Measurements from ENCODE around the gene UNC80.
"Not testable (repeated sequence)": the region's sequence is repeated elsewhere in the genome, so short reads cannot be mapped to it uniquely, and the experiment has no call there.

Gene UNC80

DNA sequence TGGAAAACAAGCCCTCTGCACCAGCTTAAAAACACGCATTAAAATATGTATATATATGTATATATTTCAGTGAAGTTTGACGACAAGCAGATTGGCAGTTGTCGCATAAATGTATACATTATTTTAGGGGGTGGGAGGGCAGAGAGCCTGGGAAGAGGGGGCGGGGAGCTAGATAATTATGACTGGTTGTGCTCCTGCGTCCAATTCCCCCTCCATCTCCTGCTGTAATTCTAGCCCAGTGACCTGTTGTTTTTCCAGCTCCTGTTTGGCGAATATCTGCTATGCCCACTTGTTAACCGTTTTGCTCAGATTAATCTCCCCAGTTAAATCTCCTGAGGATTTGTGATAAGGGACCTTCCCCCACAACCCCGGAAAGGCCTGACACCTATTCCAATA lies 656 bp downstream of the UNC80 start:
- H3K4me3 ChIP-seq (ENCODE audit: low read depth, low read length), result no peak overlapping the region
- TF ChIP-seq, protein P1, sequence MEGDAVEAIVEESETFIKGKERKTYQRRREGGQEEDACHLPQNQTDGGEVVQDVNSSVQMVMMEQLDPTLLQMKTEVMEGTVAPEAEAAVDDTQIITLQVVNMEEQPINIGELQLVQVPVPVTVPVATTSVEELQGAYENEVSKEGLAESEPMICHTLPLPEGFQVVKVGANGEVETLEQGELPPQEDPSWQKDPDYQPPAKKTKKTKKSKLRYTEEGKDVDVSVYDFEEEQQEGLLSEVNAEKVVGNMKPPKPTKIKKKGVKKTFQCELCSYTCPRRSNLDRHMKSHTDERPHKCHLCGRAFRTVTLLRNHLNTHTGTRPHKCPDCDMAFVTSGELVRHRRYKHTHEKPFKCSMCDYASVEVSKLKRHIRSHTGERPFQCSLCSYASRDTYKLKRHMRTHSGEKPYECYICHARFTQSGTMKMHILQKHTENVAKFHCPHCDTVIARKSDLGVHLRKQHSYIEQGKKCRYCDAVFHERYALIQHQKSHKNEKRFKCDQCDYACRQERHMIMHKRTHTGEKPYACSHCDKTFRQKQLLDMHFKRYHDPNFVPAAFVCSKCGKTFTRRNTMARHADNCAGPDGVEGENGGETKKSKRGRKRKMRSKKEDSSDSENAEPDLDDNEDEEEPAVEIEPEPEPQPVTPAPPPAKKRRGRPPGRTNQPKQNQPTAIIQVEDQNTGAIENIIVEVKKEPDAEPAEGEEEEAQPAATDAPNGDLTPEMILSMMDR (conservative IDR thresholded peaks at IDR 0.05; ENCODE audit: low read depth, low read length), result no peak
- no peak for DNase-seq (ENCODE audit: low read depth)

DNA sequence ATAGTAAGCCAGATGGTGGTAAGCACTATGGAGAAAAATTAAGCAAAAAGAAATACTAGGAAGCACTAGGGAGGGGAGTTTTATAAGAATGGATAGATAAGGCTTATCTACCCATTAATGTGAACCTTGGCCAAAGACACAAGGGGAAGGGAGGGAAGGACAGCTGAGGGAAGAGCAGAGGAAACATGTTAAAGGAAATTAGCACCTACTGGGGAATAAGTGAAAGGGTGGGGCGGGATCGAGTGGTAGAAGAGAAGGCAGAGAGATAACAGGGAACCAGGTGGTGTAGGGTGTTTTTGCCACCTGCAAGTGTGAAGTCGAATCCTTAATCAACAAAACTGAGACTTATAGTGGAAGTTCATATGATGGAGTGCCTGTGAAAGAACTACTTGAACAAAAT lies 1.7 kb downstream of the UNC80 start:
- no peak for DNase-seq (ENCODE audit: low read depth)
- H3K4me3 ChIP-seq (ENCODE audit: low read depth, low read length), result no peak overlapping the region
- TF ChIP-seq, protein P1 (conservative IDR thresholded peaks at IDR 0.05; ENCODE audit: low read depth, low read length), result no peak

DNA sequence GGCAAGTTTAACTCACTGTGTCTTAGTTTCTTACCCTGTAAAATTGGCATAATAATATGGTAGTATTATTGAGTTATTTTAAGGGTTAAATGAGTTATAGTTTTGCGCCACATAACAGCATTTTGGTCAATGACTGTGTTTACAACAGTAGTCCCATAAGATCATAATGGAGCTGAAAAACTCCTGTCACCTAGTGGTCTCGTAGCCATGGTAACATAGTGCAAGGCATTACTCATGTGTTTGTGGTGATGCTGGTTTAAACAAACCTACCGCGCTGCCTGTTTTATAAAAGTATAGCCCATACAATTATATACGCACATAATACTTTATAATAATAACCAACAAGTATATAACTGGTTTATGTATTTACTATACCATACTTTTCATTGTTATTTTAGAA lies 15.8 kb downstream of the UNC80 start:
- DNase-seq (ENCODE audit: low read depth), result no peak
- TF ChIP-seq, protein P1 (conservative IDR thresholded peaks at IDR 0.05; ENCODE audit: low read depth, low read length), result no peak
- H3K4me3 ChIP-seq (ENCODE audit: low read depth, low read length), result no peak overlapping the region

DNA sequence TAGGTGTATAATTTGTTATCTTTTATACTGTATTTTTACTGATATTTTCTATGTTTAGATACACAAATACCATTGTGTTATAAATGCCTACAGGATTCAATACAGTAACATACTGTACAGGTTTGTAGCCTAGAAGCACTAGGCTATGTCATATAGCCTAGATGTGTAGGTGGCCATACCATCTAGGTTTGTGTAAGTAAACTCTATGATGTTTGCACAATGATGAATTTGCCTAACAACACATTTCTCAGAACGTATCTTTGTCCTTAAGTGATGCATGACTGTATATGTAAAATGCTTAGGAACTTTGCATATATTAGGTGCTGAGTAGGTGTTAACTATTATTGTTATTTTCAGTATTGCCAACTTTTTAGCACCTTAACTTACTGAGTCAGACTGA lies 17.3 kb downstream of the UNC80 start:
- H3K4me3 ChIP-seq (ENCODE audit: low read depth, low read length), result no peak overlapping the region
- TF ChIP-seq, protein P1 (conservative IDR thresholded peaks at IDR 0.05; ENCODE audit: low read depth, low read length), result no peak
- no peak for DNase-seq (ENCODE audit: low read depth)

DNA sequence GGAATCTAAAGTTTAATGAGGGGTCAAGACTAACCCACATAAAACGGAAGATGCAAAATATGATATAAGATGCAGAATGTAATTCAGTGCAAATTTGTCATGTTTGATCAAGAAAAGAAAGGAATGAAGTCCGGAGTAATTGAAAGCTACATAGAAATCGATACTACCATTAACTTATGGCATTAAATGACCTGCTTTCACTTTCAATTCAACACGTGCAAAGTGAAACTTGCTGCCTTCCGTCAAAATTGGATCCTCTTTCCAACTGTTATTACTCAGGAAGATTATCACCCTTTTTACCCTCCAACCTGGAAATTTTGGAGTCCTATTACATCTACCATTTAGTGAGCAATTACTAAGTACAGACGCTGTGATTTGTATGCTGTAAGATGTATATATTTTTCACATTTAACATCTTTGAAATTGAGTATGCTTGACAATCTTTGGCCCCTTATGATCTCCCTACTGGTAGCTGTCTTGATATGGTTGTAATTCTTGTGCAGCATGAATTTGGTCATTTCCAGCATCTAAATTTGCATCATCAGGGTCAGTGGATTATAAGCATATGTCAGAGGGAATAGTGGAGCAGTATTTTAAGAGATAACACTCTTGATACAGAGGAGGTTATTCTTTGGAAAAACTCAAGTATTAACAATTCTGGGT lies 18.6 kb downstream of the UNC80 start:
- DNase-seq (ENCODE audit: low read depth), result no peak

DNA sequence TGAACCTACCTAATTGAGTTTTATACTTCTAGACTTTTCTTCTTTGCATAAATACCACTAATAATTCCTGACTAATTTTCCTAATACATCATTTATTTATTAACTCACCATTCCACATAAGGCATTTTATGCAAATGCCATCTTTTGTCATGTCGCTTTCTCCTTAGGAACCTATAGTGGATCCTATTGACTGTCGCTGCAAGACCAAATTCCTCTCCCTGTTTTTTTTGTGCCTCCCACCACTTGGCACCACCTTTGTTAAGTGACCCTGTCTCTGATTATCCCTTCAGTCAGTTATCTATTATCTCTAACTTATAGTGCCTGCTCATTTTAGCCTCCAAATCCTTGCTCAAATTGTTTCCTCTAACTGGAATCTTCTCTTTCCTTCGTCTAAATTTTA lies 19.5 kb downstream of the UNC80 start:
- TF ChIP-seq, protein P1 (conservative IDR thresholded peaks at IDR 0.05; ENCODE audit: low read depth, low read length), result no peak
- no peak overlapping the region for H3K4me3 ChIP-seq (ENCODE audit: low read depth, low read length)
- no peak for DNase-seq (ENCODE audit: low read depth)

More for the DNA sequence above, 18.6 kb downstream of the UNC80 start:
- TF ChIP-seq, protein P1 (conservative IDR thresholded peaks at IDR 0.05; ENCODE audit: low read depth, low read length), result no peak
- H3K4me3 ChIP-seq (ENCODE audit: low read depth, low read length), result no peak overlapping the region

DNA sequence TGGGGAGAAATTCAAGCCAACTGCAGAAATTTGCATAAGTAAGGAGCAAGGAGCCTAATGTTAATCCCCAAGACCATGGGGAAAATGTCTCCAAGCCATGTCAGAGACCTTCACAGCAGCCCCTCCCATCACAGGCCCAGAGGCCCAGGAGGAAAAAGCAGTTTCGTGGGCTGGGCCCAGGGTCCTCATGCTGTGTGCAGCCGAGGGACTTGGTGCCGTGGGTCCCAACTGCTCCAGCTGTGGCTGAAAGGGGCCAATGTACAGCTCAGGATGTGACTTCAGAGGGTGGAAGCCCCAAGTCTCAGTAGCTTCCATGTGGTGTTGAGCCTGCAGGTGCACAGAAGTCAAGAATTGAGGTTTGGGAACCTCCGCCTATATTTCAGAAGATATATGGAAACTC lies 23.8 kb downstream of the UNC80 start:
- not testable (repeated sequence) for DNase-seq (ENCODE audit: low read depth); H3K4me3 ChIP-seq (ENCODE audit: low read depth, low read length)

Data from choroid plexus epithelial cell (primary cell).